Tibial nerve (tissue), 4 donors: ENCODE measurements around the gene NDUFAF2. TPM values are rescaled to one million over a fixed set of nuclear protein-coding genes. Genes with fewer than 3 reads are reported as not detected.

ENCODE experiments used
- DNase-seq, 2 donors: peaks; one replicate each; pipeline ENCODE4 v3.0.0-alpha.2; 2019; ENCODE audit warnings: low spot score in 2 of 2
- H3K27ac ChIP-seq, 4 donors: fragments of 200-600 bp; sonication (generic) in 3 of 4; one replicate each; pipeline ENCODE4 v1.5.1; 2017 to 2019; ENCODE audit warnings: mild to moderate bottlenecking in 1 of 4
- H3K27me3 ChIP-seq, 2 donors: fragments of 200-600 bp; sonication (generic) in 1 of 2; one replicate each; pipeline versions ENCODE4 v1.5.1 to v1.6.0; 2017 to 2019
- H3K36me3 ChIP-seq, 3 donors: fragments of 200-600 bp; sonication (generic); one replicate each; pipeline ENCODE4 v1.5.1; 2018 to 2019
- H3K4me1 ChIP-seq, 4 donors: fragments of 200-600 bp; sonication (generic) in 3 of 4; one replicate each; pipeline ENCODE4 v1.5.1; 2017 to 2019
- H3K4me3 ChIP-seq, 4 donors: fragments of 200-600 bp; sonication (generic) in 3 of 4; one replicate each; pipeline ENCODE4 v1.5.1; 2017 to 2019; ENCODE audit warnings: mild to moderate bottlenecking in 1 of 4, moderate library complexity in 1 of 4
- H3K9me3 ChIP-seq, 4 donors: fragments of 200-600 bp; sonication (generic) in 3 of 4; one replicate each; pipeline ENCODE4 v1.5.1; 2017 to 2019
- CTCF ChIP-seq, 5 experiments: fragments of 200-600 bp in 3 of 5; fragments of 450-650 bp in 2 of 5; sonication (generic) in 3 of 5; IDR thresholded peaks; one replicate each; pipeline ENCODE4 v1.5.1; 2016 to 2019; ENCODE audit warnings: antibody characterized with exemption in 5 of 5, mild to moderate bottlenecking in 3 of 5, moderate library complexity in 2 of 5
- EP300 ChIP-seq, 2 donors: sonication (generic); formaldehyde crosslinking; IDR thresholded peaks; one replicate each; pipeline ENCODE4 v1.6.1; 2017; ENCODE audit warnings: antibody characterized with exemption in 2 of 2, mild to moderate bottlenecking in 1 of 2
- POLR2A ChIP-seq, 2 donors: fragments of 450-650 bp; IDR thresholded peaks; one replicate each; pipeline ENCODE4 v1.6.1; 2017; ENCODE audit warnings: antibody characterized with exemption in 2 of 2, mild to moderate bottlenecking in 2 of 2, moderate library complexity in 2 of 2
- WGBS, 2 donors: methylation state at CpG; one replicate each; pipeline ENCODE4 v1.1.5; 2018; 5-methylcytosine and 5-hydroxymethylcytosine counted together
- total RNA-seq, 4 donors: library from RNA; depleted of rRNA; stranded (reverse); fragments of >200 nt; gene quantifications; one replicate each; pipeline ENCODE4 v1.1.0, GENCODE V29; 2016

The NDUFAF2 gene
- total RNA-seq, 4 donors from 2014 or later, result 16.2 to 46.5 (median 24.2) TPM

DNA sequence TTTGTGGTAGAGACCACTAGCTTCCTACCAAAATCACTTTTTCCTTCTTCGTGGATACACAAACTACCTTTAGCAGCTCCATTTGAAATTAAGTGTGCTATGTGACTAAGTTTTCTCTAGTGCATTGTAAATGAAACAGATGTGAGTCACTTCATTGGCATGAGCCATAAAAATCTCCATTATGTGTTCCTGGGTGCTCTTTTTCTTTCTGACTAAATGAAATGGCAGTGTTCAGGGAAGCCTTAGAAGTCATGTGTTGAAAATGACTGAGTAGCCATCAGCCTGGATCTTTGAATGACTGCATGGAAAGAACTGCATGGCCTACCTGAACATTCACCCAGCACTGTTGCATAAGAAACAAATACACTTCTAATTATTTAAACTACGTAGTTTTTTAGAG, 107.9 kb downstream of the NDUFAF2 start:
- no peaks in the 10 kb centered on the region for H3K27me3 ChIP-seq
- no peak for DNase-seq
- peaks cover 0 to 3% (median 0%) of the 10 kb centered on the region in 4 donors for H3K9me3 ChIP-seq
- H3K4me1 ChIP-seq, result peaks cover 0 to 18% (median 0%) of the 10 kb centered on the region in 4 donors
- H3K4me3 ChIP-seq, result no peak overlapping the region
- no peak for TF ChIP-seq EP300 (IDR thresholded peaks at IDR 0.05)
- H3K36me3 ChIP-seq, result no peaks in the 10 kb centered on the region
- WGBS, 2 donors, result 96 to 97% methylated on average over 2 of the region's 2 CpGs
- no peak overlapping the region for H3K27ac ChIP-seq

- 65 to 66% methylated on average over 2 of the region's 2 CpGs for WGBS, 2 donors
- H3K36me3 ChIP-seq, result no peaks in the 10 kb centered on the region
- no peaks in the 10 kb centered on the region for H3K27me3 ChIP-seq
- DNase-seq, result no peak
- H3K4me1 ChIP-seq, result peaks cover 0 to 18% (median 0%) of the 10 kb centered on the region in 4 donors
- H3K4me3 ChIP-seq, result no peak overlapping the region
- H3K9me3 ChIP-seq, result peaks cover 0 to 3% (median 0%) of the 10 kb centered on the region in 4 donors
- no peak overlapping the region for H3K27ac ChIP-seq
- TF ChIP-seq EP300 (IDR thresholded peaks at IDR 0.05) (no peak), CTCF (IDR thresholded peaks at IDR 0.05) (no peak), POLR2A (IDR thresholded peaks at IDR 0.05) (no peak)
Observed at GRCh38 chr5:61053937-61054336, 108.9 kb downstream of the NDUFAF2 start.

DNA sequence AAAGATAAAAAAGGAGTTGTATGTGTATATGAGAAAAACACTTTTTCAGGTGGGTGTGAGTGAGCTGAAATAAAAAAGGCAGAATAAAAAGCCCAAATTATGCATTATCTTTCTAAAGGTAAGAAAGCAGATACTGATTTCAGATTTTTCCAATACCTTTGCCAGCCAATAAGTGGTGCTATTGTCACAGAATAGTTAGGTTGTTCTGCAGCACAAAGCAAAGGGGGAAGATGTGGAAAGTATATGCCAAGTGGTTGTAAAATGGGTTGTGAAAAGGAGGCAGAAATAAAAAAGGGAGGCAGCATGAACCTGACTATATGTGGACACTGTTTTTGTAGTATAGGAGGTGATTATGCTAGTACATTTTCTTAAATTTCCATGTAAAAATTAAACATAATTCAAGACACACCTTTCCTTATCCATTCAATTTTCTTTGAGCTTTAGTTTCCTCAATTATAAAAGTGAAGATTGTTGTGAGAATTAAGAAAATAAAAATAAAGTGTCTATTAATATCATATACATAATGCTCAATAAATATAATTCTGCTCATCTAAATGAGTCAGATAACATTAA, 110.5 kb downstream of the NDUFAF2 start:
- Histone ChIP-seq H3K9me3 (no peaks in the 10 kb centered on the region), H3K27me3 (no peaks in the 10 kb centered on the region), H3K27ac (no peak overlapping the region), H3K4me1 (peaks cover 0 to 16% (median 0%) of the 10 kb centered on the region in 4 donors), H3K4me3 (no peak overlapping the region), H3K36me3 (no peaks in the 10 kb centered on the region)
- TF ChIP-seq EP300 (IDR thresholded peaks at IDR 0.05) (no peak), CTCF (IDR thresholded peaks at IDR 0.05) (peak; percentile 35 to 52 (median 44)), POLR2A (IDR thresholded peaks at IDR 0.05) (no peak)
- DNase-seq, result no peak

- Histone ChIP-seq H3K9me3 (peaks cover 0 to 4% (median 0%) of the 10 kb centered on the region in 4 donors), H3K4me3 (no peak overlapping the region), H3K27ac (no peak overlapping the region), H3K4me1 (no peaks in the 10 kb centered on the region), H3K27me3 (no peaks in the 10 kb centered on the region), H3K36me3 (no peaks in the 10 kb centered on the region)
- no peak for DNase-seq
- no peak for TF ChIP-seq CTCF (IDR thresholded peaks at IDR 0.05)
- no peak for TF ChIP-seq POLR2A (IDR thresholded peaks at IDR 0.05)
- no peak for TF ChIP-seq EP300 (IDR thresholded peaks at IDR 0.05)
Observed at GRCh38 chr5:61059499-61059898, 114.5 kb downstream of the NDUFAF2 start.

DNA sequence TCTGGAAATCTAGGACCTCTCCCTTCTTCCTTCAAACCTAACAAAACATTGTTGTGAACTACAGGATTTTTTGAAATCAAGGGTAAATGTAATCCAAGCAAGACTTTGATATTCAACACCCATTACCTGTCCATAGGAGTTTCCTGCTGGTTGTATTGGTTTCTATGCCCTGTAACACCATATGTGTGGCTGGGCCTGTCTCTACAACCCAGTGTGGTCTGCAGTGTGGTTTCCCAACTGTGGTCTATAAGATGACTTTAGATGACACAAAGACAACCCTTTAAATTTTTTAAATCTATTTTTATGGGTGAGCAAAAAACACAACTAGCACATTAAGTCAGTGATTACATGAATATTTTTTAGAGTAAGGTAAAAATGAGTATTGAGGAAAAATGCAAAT, 124.1 kb downstream of the NDUFAF2 start:
- Histone ChIP-seq H3K4me1 (no peaks in the 10 kb centered on the region), H3K9me3 (peaks cover 0 to 9% (median 3%) of the 10 kb centered on the region in 4 donors), H3K4me3 (no peak overlapping the region), H3K27ac (no peak overlapping the region), H3K27me3 (no peaks in the 10 kb centered on the region), H3K36me3 (peaks cover 0 to 8% (median 0%) of the 10 kb centered on the region in 3 donors)
- TF ChIP-seq EP300 (IDR thresholded peaks at IDR 0.05), result no peak
- no peak for TF ChIP-seq POLR2A (IDR thresholded peaks at IDR 0.05)
- no peak for TF ChIP-seq CTCF (IDR thresholded peaks at IDR 0.05)
- no peak for DNase-seq

GRCh38 chr5:61071526-61071925, 126.5 kb downstream of the NDUFAF2 start:
- Histone ChIP-seq H3K4me1 (no peaks in the 10 kb centered on the region), H3K36me3 (peaks cover 0 to 25% (median 0%) of the 10 kb centered on the region in 3 donors), H3K4me3 (no peak overlapping the region), H3K27ac (no peak overlapping the region), H3K9me3 (peaks cover 0 to 3% (median 0%) of the 10 kb centered on the region in 4 donors), H3K27me3 (no peaks in the 10 kb centered on the region)
- TF ChIP-seq CTCF (IDR thresholded peaks at IDR 0.05), result no peak
- no peak for TF ChIP-seq POLR2A (IDR thresholded peaks at IDR 0.05)
- no peak for TF ChIP-seq EP300 (IDR thresholded peaks at IDR 0.05)
- no peak for DNase-seq
